ENCODE measurements around the gene GCDH.
"Not testable (repeated sequence)": the region's sequence is repeated elsewhere in the genome, so short reads cannot be mapped to it uniquely, and the experiment has no call there.

Gene GCDH

DNA sequence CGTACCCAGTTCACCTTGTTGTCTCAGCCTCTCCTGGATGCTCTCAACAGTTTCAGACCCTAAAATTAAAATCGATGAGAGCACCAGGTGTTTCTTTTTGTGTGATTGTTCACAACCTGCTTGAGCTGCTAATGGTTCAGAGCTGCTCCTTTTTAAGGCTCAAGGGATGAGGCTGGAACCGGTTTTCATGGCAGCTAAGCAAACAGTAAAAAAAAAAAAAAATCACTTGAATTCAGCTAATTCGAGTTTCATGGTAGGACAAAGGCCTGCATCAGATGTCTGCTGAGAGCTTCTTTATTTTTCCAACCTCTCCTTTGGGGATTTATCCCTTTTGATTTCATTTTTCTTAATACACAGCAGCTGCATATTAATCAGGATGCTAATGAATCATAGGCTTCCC lies 21.6 kb downstream of the GCDH start:
- DNase-seq, result peak; percentile 85 to 99 (median 91)

DNA sequence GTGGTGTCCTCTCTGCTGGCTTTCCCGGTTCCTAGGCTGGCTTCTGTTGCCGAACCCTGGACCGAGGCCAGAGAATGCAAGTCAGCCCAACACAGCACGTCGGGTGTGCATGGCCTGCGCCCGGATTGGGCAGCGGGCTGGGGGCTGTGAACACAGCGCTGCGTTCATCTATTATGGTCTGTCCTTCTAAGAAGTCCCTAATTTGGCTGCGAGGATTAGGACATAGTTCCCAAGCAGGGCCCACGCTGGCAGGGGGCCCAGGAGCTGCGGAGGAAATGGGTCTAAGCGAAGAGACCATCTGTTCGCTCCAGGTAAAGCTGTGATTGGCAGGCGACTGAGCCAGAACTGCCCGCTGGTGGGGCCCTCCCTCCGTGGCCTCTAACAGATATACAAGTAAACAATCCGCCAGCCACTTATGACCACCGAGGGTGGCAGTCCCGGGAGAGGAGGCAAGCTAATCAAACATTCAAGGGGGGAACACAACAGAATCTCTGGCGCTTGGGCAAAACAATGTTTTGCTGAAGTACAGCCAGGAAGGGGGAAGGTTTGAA lies 22.1 kb downstream of the GCDH start:
- peak; percentile 84 to 99 (median 97) for DNase-seq

DNA sequence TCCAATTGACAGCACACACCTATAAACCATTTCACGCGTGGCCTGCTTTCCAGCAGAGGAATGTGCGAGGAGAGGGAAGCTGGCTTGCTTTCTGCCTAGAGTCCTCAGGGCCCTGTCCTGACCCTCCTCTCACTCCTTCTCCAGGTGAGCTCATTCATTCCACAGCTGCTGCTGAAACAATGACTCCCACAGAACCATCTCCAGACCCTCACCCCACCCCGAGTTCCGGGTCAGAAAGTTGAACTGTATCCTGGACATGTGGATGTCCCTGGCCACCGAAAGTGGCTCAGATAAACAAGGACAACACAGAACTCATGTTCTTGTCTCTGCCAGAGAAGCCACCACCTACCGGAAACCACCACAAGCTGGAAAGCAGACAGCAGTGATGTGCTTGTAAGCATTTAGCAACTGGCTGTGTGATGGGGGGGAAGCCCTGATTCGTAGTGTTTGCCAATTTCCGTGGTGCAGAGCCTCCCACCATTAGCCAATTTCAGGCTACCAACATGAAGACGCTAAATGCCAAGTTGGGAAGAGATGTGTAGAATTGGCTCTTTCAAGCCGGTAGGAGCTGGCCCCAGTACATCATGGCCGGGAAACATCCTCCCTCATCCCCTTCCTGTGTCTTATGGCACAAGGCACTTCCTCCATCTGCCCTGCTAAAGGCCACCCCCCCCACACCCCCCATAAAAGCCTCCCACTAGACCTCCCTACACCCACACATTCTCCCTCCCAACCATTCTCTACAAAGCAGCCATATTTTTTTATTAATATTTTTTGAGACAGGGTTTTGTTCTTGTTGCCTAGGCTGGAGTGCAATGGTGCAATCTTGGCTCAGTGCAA lies 23.1 kb downstream of the GCDH start:
- DNase-seq, result peak in 2 of 3 experiments; percentile 77 to 88

DNA sequence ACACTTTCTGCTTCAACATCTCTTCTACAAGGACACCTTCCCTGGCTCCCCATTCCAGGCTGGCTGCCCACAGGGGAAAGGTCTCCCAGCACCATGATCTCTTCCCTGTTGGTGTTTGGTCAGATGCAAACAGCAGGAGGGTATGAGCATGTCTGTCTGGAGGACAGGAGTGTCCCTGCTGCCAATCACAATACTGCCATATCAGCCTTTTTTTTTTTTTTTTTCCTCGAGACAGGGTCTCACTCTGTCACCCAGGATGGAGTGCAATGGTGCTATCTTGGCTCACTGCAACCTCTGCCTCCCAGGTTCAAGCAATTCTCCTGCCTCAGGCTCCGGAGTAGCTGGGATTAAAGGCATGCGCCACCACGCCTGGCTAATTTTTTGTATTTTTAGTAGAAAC lies 24.9 kb downstream of the GCDH start:
- DNase-seq, result not testable (repeated sequence)

DNA sequence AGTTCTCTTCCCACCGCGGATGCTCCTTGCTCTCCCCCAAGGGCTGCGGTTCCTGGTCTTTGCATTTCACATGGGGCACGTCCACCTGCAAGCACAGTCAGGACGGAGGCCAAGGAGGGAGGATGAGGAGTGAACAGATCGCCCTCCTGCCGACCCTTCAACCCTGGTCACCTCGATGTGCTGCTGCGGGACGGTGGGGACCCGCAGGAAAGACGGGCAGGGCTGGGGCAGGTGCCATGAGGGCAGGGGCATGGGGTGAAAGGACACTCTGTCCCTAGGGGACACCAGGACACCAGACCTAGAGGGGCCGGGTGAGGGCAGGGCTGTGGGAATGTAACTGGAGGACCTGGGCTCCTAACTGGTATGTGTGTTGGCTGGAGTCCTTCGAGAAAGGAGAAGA lies 27.3 kb downstream of the GCDH start:
- no peak for DNase-seq

DNA sequence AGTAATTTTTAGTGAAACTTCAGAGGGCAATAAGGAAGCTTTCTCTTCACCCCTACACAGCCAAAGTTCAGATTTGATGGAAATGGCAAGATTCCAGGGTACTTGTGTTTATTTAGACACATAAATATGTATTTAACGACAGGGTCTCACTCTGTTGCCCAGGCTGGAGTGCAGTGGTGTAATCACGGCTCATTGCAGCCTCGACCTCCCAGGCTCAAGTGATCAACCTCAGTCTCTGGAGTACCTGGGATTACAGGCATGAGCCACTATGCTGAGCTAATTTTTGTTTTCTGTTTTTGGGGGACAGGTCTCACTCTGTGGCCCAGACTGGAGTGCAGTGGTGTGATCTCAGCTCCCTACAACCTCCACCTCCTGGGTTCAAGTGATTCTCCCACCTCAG lies 30.1 kb downstream of the GCDH start:
- no peak for DNase-seq

DNA sequence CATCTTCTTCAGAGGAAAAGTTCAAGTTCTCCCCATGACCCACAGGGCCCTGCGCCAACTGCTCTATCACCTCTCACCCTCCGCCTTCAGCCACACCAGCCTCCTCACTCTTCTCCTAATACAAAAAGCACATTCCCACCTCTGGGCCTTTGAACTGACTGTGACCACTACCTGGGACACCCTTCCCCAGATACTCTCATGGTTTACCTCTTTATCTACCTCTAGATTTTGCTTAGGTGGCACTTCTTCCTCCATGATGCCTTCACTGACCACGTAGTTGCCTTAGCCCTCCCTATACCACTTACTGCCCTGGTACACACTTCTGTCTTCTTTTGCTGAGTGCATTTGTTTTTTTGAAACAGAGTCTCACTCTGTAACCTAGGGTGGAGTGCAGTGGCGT lies 32.0 kb downstream of the GCDH start:
- no peak for DNase-seq

DNA sequence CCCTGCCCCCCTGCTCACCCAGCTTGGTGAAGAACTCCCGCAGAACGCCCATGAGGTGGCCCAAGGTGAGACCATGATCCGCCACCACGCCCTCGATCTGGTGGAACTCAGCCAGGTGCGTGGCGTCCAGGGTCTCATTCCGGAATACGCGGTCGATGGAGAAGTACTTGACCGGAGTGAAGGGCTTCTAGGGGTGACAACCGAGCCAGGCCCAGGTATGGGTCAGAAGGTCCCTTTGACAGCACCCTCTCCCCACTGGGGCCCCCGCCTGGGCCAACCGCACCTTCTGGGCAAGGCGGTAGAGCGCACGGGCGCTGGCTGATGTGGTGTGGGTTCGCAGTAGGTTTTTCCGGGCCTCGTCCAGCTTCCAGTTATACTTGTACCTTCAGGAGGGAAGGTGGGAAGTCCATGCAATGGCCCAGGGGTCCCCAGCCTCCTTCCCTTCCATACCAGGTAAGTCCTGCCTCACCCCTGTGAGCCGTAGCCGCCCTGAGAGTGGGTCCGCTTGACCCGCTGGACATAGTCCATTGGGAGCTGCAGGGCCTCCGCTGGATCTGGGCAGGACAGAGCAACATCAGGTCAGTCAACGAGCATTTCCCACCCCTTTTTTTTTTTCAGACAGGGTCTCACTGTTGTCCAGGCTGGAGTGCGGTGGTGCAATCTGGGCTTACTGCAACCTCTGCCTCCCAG lies 33.8 kb downstream of the GCDH start:
- DNase-seq, result no peak

DNA sequence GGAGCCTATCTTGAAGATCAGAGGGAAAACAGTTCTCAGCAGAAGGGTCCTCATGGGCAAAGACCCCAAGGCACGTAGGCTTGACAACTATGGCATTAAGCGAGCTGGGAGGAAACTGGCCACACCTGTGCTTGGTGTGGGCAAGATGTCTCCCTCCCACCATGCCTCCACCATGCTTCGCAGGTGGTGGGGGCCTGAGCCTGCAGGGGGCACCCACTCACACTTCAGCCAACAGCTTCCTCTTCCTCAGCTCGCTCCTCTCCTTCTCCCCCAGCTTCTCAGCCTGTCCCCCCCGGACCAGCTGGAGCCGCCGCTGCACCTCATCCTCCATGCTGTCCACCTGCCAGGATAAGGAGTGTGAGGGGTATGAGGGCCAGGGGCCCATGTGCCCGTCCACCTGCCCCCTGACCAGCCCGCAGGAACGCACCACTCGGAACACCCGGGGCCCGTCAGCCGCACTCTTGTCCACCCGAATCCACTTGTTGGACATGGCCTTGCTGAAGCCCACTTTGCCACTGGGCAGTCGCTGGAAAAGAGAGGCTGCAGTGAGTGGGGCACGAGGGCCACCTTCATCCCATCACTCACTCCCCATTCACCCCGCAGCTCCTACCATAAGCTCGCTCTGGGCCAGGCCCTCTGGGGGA lies 39.2 kb downstream of the GCDH start:
- DNase-seq, result no peak

DNA sequence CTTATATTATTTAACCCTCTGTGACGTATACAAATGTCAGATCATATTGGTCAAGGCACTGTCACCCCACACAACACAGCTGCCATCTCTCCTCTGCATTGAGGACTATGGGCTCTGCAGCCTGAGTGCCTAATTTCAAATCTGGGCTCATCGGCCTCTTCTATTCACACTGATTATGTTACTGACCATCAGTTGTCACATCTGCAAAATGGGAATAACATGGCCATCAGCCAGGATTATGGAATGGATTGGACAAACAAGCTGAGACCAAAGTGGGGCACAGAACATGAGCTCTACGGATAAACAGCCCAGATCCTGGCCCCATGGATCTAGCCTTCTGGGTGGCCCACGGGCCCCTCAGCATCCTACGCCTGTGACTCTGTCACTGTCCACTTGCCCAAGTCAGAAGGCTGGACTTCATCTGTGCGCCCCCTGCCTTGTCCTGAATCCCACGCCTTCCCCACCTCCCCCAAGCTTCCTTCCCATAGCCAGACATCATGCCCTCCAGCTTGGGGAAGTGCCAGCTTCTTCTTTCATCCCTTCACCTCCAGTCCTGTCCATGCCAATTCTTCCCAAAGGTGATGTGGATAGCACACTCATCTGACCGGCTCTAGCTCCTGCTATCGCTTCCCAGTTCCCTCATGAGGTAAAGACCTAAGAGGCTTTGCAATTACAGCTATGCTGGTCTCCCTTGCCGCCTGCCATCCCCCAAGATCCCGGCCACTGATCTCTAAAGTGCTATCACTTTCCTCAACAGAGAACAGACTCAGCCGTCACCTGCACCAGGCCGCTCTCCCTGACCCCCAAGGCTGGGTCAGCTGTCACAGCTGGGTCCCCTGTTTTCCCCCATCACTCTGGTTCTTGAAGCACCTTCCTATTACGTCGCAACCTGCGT lies 41.7 kb downstream of the GCDH start:
- DNase-seq, result no peak

DNA sequence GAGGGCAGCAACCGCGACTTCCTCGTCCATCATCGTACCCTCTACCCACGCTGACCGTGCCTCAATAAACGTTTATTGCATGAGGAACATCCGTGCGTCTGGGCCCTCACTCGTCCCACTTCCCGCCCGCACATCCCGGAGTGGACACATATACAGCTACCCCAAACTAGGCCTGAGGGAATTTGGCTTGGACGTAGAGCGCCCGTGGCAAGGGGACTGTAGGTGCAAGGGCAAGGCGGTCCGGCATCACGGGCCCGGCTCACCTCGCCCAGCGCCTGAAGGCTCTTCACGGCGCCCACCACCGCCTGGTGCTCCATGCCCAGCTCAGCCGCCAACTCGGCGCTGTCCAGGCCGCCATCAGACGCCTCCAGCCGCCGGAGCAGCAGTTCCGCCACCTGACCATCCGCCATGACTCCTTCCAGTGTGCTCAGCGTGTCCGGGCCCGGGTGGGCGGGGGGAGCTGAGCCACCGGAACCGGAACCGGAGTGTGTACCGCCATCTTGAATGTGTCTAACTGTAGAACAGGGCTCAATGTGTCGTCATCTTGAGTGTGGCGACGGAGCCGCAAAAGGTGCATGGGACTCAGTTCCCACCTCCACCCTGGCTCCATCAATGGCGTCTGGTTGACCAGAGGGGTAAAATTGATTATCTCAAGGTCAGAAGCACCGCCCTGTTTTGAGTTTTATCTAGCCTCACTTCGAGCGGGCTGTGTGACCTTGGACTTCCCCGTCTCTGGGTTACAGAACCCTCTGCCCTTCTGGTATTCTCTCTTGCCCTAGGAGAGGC lies 42.5 kb downstream of the GCDH start, which contains the start of gene FARSA:
FARSA (minus strand) TSS at position 425 of the 786 bp plus-strand sequence; CDS start at position 410, 15 bp downstream.
- DNase-seq, result peak; percentile 85 to 96 (median 91)

DNA sequence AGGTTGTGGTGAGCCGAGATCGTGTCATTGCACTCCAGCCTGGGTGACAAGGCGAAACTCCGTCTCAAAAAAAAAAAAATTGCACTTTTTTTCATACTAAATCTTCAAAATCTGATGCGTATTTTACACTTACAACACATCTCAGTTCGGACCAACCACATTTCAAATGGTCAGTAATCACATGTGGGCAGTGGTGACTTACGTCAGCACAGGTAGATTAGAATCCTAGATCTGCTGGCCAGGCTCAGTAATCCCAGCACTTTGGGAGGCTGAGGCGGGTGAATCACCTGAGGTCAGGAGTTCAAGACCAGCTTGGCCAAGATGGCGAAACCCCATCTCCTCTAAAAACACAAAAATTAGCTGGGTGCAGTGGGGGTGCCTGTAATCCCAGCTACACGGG lies 44.1 kb downstream of the GCDH start:
- DNase-seq, result no peak

DNA sequence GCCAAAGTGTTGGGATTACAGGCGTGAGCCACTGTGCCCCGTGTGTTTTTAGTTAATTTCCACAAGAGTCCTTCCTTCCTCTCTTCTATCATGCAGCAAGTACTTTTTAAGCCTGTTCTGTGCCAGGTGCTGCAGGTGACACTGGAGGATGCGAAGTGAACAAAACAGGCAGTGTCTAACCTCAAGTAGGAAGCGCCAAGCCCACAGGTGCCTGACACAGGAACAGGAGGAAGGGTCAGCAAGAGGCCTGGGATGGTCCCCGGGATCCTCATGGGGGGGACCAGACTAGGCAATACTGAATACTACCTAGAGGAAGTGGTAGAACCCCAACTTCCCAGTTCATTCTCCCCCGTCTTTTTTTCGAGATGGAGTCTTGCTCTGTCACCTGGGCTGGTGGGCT lies 45.6 kb downstream of the GCDH start:
- peak in 1 of 3 experiments; percentile 33 for DNase-seq

DNA sequence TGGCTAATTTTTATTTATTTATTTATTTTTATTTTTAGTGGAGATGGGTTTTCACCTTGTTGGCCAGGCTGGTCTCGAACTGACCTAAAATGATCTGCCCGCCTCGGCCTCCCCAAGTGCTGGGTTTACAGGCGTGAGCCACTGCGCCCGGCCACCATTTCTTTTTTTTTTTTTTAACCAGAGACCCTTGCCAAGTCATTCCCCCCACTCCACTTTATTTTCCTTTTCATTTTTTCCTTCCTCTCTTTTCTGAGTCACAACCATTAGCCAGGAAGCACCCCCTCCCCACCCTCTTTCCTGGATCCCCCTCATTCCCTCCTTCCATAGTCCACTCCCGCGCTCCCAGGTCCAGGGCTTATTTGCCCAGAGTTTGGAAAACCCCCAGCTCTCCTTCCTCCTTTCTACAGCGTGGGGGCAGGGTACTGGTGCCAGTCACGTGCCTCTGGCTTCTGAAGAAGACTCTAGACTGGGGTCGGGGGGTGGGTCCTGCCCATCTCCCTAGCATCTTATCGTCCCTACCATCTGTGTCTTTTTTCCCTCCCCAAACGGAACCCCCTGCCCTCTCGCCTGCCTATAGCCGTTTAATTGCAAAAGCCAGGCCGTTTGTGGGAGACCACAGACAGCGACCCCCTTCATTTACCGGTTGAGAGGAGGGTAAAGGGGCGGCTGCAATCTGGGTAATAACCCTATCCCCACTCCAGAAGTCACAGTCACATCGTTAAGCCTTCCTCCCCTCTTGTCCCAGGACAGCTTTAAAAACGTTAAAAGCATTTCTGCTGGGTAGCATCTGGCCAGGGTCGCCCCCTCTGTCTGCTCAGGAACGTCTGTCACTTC lies 46.4 kb downstream of the GCDH start:
- peak in 2 of 3 experiments; percentile 68 to 76 for DNase-seq

DNA sequence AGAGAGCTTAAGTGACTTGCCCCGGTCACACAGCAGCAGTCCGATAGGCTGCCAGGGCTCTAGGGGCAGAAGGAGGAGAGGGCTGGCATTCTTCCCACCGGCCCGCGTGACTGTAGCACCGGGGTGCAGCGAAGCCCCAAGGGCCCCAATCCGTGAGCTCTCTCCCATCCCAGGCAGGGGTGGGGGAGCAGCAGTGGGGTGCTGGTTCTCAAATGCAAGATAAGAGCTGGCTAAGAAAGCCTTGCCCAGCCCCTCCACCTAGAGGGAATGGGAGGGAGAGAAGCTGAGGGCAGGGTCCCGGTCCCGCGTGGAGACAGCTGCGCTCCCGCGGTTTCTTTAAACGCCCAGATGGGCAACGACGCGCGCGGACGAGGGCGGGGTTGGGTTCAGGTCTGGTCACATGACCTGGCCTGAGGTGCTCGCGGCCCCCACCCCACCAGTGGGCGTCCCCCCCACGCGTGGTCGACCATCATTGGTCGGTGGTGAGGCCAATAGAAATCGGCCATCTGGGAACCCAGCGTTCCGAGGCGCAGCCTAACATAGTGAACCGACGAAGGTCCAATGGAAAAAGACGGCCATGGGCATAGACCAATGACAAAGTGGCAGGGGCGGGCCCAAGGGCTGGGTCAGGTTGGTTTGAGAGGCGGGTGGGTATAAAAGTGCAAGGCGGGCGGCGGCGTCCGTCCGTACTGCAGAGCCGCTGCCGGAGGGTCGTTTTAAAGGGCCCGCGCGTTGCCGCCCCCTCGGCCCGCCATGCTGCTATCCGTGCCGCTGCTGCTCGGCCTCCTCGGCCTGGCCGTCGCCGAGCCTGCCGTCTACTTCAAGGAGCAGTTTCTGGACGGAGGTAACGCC lies 47.2 kb downstream of the GCDH start, which contains the start of gene CALR:
CALR (plus strand) TSS at position 683 of the 852 bp plus-strand sequence; CDS start at position 754, 71 bp downstream.
- peak; percentile 96 to 100 (median 100) for DNase-seq

DNA sequence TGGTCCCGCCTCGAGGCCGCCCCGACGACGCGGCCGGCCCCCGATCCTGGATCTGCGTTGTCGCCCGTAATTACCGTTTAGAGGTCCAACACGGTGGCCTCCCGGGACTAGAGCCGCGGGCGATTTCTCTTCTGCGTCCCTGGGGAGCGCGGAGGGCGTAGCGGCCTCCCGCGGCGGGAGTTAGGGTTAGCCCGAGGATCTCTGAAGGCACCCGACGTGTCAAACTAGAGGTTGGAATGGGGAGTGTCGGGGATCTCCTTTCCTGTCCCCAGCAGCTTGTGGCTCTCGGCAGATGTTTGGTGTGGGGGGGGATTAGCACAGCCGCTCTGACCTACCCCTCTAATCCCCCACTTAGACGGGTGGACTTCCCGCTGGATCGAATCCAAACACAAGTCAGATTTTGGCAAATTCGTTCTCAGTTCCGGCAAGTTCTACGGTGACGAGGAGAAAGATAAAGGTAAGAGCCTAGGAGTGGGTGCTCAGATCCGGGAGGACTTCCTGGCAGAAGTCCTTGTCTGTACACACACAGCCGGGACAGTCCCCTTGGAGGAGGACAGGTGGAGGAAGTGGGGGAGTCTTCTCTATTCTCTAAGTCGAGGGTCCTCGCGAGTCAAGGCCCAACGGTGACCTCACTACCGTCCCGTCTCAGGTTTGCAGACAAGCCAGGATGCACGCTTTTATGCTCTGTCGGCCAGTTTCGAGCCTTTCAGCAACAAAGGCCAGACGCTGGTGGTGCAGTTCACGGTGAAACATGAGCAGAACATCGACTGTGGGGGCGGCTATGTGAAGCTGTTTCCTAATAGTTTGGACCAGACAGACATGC lies 48.0 kb downstream of the GCDH start:
- DNase-seq, result peak in 1 of 3 experiments; percentile 55

DNA sequence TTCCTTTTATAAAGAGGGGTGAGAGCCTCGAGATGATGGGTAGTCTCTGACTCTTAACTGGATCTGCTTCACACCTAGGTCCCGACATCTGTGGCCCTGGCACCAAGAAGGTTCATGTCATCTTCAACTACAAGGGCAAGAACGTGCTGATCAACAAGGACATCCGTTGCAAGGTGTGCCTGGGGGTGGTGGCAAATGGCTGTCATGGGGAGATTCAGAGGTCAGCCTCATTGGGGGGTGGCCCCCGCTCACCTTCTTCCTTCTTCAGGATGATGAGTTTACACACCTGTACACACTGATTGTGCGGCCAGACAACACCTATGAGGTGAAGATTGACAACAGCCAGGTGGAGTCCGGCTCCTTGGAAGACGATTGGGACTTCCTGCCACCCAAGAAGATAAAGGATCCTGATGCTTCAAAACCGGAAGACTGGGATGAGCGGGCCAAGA lies 49.0 kb downstream of the GCDH start:
- peak in 1 of 3 experiments; percentile 49 for DNase-seq

DNA sequence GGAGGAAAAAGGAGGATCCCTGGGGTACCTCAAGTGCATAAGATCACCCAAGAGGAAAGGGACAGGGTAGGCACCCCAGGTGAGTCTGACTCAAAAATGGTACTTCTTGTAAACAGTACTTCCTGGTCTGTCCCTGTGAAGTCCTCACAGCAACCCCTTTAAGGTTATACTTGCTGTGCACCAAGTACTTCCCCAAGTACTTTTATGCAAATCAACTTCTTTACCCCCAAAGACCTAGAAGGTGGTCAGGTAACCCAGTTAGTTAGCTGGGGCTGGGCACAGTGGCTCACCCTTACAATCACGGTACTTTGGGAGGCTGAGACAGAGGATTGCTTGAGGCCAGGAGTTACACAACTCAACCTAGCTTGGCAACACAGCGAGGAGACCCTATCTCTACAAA lies 49.9 kb downstream of the GCDH start:
- no peak for DNase-seq
